Kidney (tissue), 14 donors: ENCODE results near the gene IPO4. TPM values are rescaled to one million over a fixed set of nuclear protein-coding genes. Genes with fewer than 3 reads are reported as not detected.

Experiments
- DNase-seq, 5 donors: peaks; one replicate each; pipeline ENCODE4 v3.0.0-alpha.2; 2013 to 2020
- FAIRE-seq: peaks from 2 replicates; lab custom pipeline; 2012; peaks lifted over from hg19 to GRCh38; lab: Jason Lieb, UNC
- H3K27ac ChIP-seq, 2 donors: one replicate each; pipeline ENCODE4 v1.7.0; 2013; ENCODE audit warnings: low read depth in 2 of 2, low read length in 2 of 2, inconsistent platforms in 1 of 2
- H3K27me3 ChIP-seq: one replicate; pipeline ENCODE4 v1.7.1; 2013; ENCODE audit warnings: low read length, inconsistent platforms; ENCODE audit not compliant: control insufficient read depth, insufficient read depth
- H3K36me3 ChIP-seq, 3 donors: one replicate each; pipeline versions ENCODE4 v1.7.0 to v1.7.1; 2013; ENCODE audit warnings: low read length in 3 of 3, control low read depth in 1 of 3, inconsistent platforms in 1 of 3; ENCODE audit not compliant: insufficient read depth in 3 of 3, control insufficient read depth in 2 of 3
- H3K4me1 ChIP-seq, 3 donors: one replicate each; pipeline versions ENCODE4 v1.7.0 to v1.7.1; 2013; ENCODE audit warnings: low read length in 3 of 3, inconsistent platforms in 1 of 3, low read depth in 1 of 3; ENCODE audit not compliant: control insufficient read depth in 2 of 3, insufficient read depth in 2 of 3
- H3K4me3 ChIP-seq, 3 donors: one replicate each; pipeline versions ENCODE4 v1.7.0 to v1.8.1; 2013; ENCODE audit warnings: low read length in 3 of 3, control low read depth in 1 of 3, inconsistent platforms in 1 of 3
- H3K9ac ChIP-seq, 3 donors: one replicate each; pipeline versions ENCODE4 v1.7.0 to v1.7.1; 2013; ENCODE audit warnings: low read length in 3 of 3, control low read depth in 1 of 3, inconsistent platforms in 1 of 3
- H3K9me3 ChIP-seq, 3 donors: one replicate each; pipeline versions ENCODE4 v1.7.0 to v1.7.1; 2013; ENCODE audit warnings: low read length in 3 of 3, control low read depth in 1 of 3, inconsistent platforms in 1 of 3; ENCODE audit not compliant: control insufficient read depth in 2 of 3, insufficient read depth in 1 of 3
- CTCF ChIP-seq: IDR thresholded peaks from 3 replicates; pipeline ENCODE4 v1.5.1; 2012; ENCODE audit warnings: mild to moderate bottlenecking, moderate library complexity, borderline replicate concordance; ENCODE audit not compliant: insufficient read depth; ENCODE audit errors: extremely low read depth
- intact Hi-C: fragments of 100-400 bp; cut with DNase I; formaldehyde crosslinking; loops from one replicate; pipeline ENCODE4 v1.11.1; 2022
- polyA plus RNA-seq: library from polyadenylated mRNA; stranded (reverse); fragments of 350-450 nt; fragmentation: Illumina TruSeq; extraction: RNeasy Lipid Tissue Mini Kit (QIAGEN cat#74804); gene quantifications from one replicate; pipeline ENCODE4 v1.2.3, GENCODE V29; 2014; ENCODE audit warnings: low read depth, low replicate concordance; ENCODE audit not compliant: insufficient read depth
- total RNA-seq: library from RNA; stranded (reverse); fragmentation: NEBNext Ultra II Directional; extraction: Animal tissue kit (Norgen Biotek cat#: 25700); gene quantifications from one replicate; pipeline ENCODE4 v1.2.1, GENCODE V29; 2021
- donor health status: control.
- donor health status: control.
- donor health status: control.
- donor health status: control.
- donor health status: control.
- donor health status: DM: yes; HTN: yes; CAD: no.
- donor health status: Normal renal cell carcinoma (clear cell type).

The IPO4 gene
- total and polyA plus RNA-seq, 2 donors from 2014 or later: 22.2 to 49.5 TPM

- no peak for TF ChIP-seq CTCF
- Histone ChIP-seq H3K4me1 (peaks cover 3 to 11% (median 3%) of the 10 kb centered on the region in 3 donors), H3K27me3 (no peaks in the 10 kb centered on the region), H3K27ac (peak within 1 kb of the TSS; percentile 91 to 92), H3K9me3 (no peaks in the 10 kb centered on the region), H3K9ac (peak within 1 kb of the TSS; percentile 75 to 93 (median 78)), H3K4me3 (peak within 1 kb of the TSS; percentile 67 to 83 (median 83)), H3K36me3 (peaks cover 2 to 24% (median 14%) of the 10 kb centered on the region in 3 donors)
- peak; percentile 98 to 99 (median 99) for DNase-seq
- intact Hi-C loops: no loop called here
- no peak for FAIRE-seq
These were observed 24.6 kb upstream of the IPO4 start, which contains the start of gene CHMP4A for GRCh38 chr14:24212924-24213865. Gene CHMP4A (minus strand): TSS chr14:24213488. CDS start chr14:24213439, 49 bp downstream.

DNA sequence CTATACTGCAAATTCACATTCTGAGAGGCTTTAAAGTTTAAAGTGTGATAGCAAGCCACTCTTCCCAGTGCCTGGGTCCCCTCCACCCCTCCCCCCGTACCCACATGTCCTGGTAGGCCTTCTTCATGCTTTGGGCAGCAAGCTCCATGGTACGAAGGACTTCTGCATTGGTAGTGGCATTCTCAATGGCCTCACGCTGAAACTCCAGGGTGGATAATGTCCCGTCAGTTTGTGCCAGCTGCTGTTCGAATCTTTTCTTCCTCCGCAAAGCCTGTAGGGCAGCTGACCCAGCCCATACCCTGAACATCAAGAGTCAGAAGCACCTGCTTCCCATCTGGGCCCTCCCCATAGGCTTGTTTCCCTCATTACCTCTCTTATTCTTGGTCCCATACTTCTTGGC, 22.7 kb upstream of the IPO4 start:
- H3K9me3 ChIP-seq: no peaks in the 10 kb centered on the region
- no peak overlapping the region for H3K27ac ChIP-seq
- H3K4me3 ChIP-seq: no peak overlapping the region
- H3K4me1 ChIP-seq: peaks cover 3 to 11% (median 3%) of the 10 kb centered on the region in 3 donors
- no peaks in the 10 kb centered on the region for H3K27me3 ChIP-seq
- H3K9ac ChIP-seq: no peak overlapping the region
- intact Hi-C loops: no loop called here
- DNase-seq (no peak), FAIRE-seq (no peak)
- TF ChIP-seq CTCF: no peak
- H3K36me3 ChIP-seq: peaks cover 7 to 36% (median 23%) of the 10 kb centered on the region in 3 donors

DNA sequence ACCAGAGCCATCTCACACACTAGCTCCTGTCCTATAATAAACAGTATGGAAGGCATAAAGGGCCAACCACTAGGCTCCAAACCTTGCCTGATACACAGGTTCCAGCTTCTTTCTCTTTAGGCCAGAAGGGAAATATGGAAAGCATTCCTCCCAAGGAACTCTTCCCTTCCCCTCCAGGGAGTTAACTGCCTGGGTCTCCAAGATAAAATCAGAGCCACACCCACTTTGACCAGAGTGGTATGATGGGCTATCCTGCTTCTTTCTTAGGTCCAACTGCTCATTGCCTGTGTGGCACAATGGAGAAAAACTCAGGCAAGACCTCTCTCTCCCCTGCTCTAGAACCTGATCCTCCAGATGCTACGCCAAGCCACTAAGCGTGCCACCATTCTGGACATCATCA, 19.0 kb upstream of the IPO4 start:
- H3K4me3 ChIP-seq: no peak overlapping the region
- H3K27me3 ChIP-seq: no peaks in the 10 kb centered on the region
- DNase-seq (no peak), FAIRE-seq (no peak)
- intact Hi-C loops: no loop called here
- TF ChIP-seq CTCF: no peak
- no peaks in the 10 kb centered on the region for H3K9me3 ChIP-seq
- peaks cover 7 to 47% (median 36%) of the 10 kb centered on the region in 3 donors for H3K36me3 ChIP-seq
- peaks cover 0 to 3% (median 0%) of the 10 kb centered on the region in 3 donors for H3K4me1 ChIP-seq
- H3K9ac ChIP-seq: no peak overlapping the region
- H3K27ac ChIP-seq: no peak overlapping the region
